ENCODE data around the gene BEST1. TPM values are rescaled to one million over a fixed set of nuclear protein-coding genes. Genes with fewer than 3 reads are reported as not detected.

Gene BEST1
- total RNA-seq, 1 experiment from 2014 or later, result 0.17 TPM

- no peak overlapping the region for H3K27ac Mint-ChIP-seq
- ATAC-seq, result no peak
- no peak overlapping the region for H3K4me3 Mint-ChIP-seq
- no peak for TF ChIP-seq NFYB (CRISPR knock-in tag; conservative IDR thresholded peaks at IDR 0.05; ENCODE audit: low read depth)
- TF ChIP-seq, protein P1, sequence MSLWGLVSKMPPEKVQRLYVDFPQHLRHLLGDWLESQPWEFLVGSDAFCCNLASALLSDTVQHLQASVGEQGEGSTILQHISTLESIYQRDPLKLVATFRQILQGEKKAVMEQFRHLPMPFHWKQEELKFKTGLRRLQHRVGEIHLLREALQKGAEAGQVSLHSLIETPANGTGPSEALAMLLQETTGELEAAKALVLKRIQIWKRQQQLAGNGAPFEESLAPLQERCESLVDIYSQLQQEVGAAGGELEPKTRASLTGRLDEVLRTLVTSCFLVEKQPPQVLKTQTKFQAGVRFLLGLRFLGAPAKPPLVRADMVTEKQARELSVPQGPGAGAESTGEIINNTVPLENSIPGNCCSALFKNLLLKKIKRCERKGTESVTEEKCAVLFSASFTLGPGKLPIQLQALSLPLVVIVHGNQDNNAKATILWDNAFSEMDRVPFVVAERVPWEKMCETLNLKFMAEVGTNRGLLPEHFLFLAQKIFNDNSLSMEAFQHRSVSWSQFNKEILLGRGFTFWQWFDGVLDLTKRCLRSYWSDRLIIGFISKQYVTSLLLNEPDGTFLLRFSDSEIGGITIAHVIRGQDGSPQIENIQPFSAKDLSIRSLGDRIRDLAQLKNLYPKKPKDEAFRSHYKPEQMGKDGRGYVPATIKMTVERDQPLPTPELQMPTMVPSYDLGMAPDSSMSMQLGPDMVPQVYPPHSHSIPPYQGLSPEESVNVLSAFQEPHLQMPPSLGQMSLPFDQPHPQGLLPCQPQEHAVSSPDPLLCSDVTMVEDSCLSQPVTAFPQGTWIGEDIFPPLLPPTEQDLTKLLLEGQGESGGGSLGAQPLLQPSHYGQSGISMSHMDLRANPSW (CRISPR knock-in tag; conservative IDR thresholded peaks at IDR 0.05; ENCODE audit: low read depth), result no peak
- TF ChIP-seq GTF2I (CRISPR knock-in tag; conservative IDR thresholded peaks at IDR 0.05), result no peak
- no peak for TF ChIP-seq USF2 (CRISPR knock-in tag; IDR thresholded peaks at IDR 0.05)
- TF ChIP-seq ATF1 (CRISPR knock-in tag; IDR thresholded peaks at IDR 0.05), result no peak
- TF ChIP-seq, protein P2, sequence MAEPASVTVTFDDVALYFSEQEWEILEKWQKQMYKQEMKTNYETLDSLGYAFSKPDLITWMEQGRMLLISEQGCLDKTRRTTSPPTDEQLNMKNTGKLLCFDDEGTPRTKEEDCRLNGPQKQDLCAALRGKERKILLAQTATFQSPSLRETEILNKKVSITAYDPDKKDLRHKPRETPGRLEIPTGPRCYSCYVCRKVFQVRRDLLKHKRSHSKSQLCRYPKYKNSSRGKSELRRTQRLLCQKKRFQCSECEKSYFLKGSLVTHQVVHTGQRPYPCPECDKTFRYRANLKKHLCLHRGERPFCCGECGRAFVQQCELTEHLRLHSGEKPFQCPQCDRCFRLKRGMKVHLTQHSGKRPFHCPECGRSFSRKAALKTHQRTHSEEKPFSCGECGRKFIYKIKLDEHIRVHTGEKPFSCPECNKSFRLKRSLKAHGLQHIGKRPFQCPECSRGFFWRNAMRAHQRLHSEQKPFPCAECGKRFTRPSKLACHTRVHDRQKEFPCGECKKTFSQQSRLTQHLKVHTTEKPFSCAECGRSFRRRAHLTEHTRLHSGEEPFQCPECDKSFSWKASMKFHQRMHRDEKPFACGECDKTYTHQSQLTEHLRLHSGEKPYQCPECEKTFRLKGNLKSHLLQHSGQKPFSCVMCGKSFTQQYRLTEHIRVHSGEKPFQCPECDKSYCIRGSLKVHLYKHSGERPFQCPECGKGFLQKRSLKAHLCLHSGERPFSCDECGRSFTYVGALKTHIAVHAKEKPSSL (CRISPR knock-in tag; conservative IDR thresholded peaks at IDR 0.05), result no peak
- no peak for TF ChIP-seq ELF4 (CRISPR knock-in tag; IDR thresholded peaks at IDR 0.05; ENCODE audit: low read depth)
- TF ChIP-seq IRF1 (CRISPR knock-in tag; IDR thresholded peaks at IDR 0.05), result no peak
- POLR2A ChIA-PET, result interaction anchor here (2.4 to 2.9 kb wide), 2 partner anchors 16 to 43 kb away, joined by 9 to 11 read pairs; partner anchors contain the start of gene BEST1
- H3K9me3 Mint-ChIP-seq, result no peaks in the 10 kb centered on the region
- H3K4me1 Mint-ChIP-seq, result peaks cover 30% of the 10 kb centered on the region
- no peak for DNase-seq (ENCODE audit: low spot score)
- no peaks in the 10 kb centered on the region for H3K27me3 Mint-ChIP-seq (ENCODE audit: low read depth)
- no peaks in the 10 kb centered on the region for H3K36me3 Mint-ChIP-seq
- CTCF ChIA-PET, result interaction anchor here (1.2 to 6.2 kb wide), 8 partner anchors 9 to 201 kb away, joined by 4 to 99 read pairs (median 16); partner anchors contain the start of gene RAB3IL1
These were observed 42.9 kb upstream of the BEST1 start for GRCh38 chr11:61907282-61907681.

DNA sequence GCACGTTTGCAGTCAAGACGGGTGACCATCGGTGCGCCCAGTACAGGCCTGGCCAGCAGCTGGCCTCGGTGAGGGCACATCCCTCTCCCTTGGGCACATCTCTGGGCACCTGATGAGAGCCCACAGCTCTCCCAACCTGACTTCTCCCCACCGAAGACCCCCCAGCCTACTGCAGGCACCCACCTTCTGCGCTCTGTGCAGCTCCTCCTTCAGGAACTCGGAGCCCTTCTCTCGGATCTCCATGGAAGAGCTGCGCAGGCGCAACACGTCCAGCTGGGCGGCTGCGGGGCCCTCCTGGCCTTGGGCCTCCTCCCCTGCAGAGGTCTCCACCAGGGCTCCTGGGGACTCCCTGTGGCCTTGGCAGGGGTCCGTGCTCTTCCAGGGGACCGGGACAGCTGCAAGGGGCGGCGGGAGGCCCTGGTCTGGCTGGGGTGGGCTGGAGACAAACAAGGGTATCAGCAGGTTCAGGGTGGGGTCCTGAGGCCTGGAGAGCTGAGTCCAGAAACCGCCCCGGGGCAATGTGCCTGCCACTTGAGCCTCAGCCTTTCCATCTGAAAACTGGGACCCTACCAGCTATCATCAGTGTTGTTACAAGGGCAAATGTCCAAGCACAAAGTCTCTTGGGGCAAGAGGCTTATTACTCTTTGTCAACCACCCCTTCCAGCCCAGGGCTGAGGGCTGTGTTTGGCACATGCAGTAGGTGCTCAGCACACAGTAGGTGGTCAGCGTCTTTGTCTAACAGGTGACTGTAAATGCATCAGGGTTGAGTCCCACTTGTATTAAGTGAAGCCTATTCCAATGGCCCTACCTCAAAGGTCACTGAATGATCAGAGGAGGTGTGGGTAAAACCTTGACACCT, 42.1 kb upstream of the BEST1 start:
- Mint-ChIP-seq H3K4me1 (peaks cover 27% of the 10 kb centered on the region), H3K36me3 (no peaks in the 10 kb centered on the region), H3K27me3 (ENCODE audit: low read depth) (no peaks in the 10 kb centered on the region; the same call in 1 of the 2 replicates), H3K4me3 (no peak overlapping the region), H3K27ac (no peak overlapping the region), H3K9me3 (no peaks in the 10 kb centered on the region)
- no peak for DNase-seq (ENCODE audit: low spot score)
- ChIA-PET POLR2A (interaction anchor here (0.7 to 2.9 kb wide), 4 partner anchors 10 to 1095 kb away, joined by 3 to 11 read pairs (median 7); partner anchors contain the start of genes BEST1 and RAB3IL1), CTCF (interaction anchor here (0.9 to 6.2 kb wide), 10 partner anchors 9 to 200 kb away, joined by 3 to 99 read pairs (median 10); partner anchors contain the start of gene RAB3IL1)
- no peak for ATAC-seq
- TF ChIP-seq TP53 (CRISPR knock-in tag; IDR thresholded peaks at IDR 0.05) (no peak), ZNF121 (CRISPR knock-in tag; IDR thresholded peaks at IDR 0.05) (no peak), NFE2L1 (CRISPR knock-in tag; IDR thresholded peaks at IDR 0.05) (no peak), USF2 (CRISPR knock-in tag; IDR thresholded peaks at IDR 0.05) (no peak), RELA (CRISPR knock-in tag; IDR thresholded peaks at IDR 0.05; ENCODE audit: borderline replicate concordance) (no peak), JAZF1 (CRISPR knock-in tag; IDR thresholded peaks at IDR 0.05) (no peak), CDX4 (CRISPR knock-in tag; IDR thresholded peaks at IDR 0.05; ENCODE audit: borderline replicate concordance) (no peak), ZNF232 (CRISPR knock-in tag; IDR thresholded peaks at IDR 0.05) (no peak)
- TF ChIP-seq, protein P3, sequence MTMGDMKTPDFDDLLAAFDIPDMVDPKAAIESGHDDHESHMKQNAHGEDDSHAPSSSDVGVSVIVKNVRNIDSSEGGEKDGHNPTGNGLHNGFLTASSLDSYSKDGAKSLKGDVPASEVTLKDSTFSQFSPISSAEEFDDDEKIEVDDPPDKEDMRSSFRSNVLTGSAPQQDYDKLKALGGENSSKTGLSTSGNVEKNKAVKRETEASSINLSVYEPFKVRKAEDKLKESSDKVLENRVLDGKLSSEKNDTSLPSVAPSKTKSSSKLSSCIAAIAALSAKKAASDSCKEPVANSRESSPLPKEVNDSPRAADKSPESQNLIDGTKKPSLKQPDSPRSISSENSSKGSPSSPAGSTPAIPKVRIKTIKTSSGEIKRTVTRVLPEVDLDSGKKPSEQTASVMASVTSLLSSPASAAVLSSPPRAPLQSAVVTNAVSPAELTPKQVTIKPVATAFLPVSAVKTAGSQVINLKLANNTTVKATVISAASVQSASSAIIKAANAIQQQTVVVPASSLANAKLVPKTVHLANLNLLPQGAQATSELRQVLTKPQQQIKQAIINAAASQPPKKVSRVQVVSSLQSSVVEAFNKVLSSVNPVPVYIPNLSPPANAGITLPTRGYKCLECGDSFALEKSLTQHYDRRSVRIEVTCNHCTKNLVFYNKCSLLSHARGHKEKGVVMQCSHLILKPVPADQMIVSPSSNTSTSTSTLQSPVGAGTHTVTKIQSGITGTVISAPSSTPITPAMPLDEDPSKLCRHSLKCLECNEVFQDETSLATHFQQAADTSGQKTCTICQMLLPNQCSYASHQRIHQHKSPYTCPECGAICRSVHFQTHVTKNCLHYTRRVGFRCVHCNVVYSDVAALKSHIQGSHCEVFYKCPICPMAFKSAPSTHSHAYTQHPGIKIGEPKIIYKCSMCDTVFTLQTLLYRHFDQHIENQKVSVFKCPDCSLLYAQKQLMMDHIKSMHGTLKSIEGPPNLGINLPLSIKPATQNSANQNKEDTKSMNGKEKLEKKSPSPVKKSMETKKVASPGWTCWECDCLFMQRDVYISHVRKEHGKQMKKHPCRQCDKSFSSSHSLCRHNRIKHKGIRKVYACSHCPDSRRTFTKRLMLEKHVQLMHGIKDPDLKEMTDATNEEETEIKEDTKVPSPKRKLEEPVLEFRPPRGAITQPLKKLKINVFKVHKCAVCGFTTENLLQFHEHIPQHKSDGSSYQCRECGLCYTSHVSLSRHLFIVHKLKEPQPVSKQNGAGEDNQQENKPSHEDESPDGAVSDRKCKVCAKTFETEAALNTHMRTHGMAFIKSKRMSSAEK (CRISPR knock-in tag; IDR thresholded peaks at IDR 0.05; ENCODE audit: borderline replicate concordance), result no peak
- TF ChIP-seq, protein P4, sequence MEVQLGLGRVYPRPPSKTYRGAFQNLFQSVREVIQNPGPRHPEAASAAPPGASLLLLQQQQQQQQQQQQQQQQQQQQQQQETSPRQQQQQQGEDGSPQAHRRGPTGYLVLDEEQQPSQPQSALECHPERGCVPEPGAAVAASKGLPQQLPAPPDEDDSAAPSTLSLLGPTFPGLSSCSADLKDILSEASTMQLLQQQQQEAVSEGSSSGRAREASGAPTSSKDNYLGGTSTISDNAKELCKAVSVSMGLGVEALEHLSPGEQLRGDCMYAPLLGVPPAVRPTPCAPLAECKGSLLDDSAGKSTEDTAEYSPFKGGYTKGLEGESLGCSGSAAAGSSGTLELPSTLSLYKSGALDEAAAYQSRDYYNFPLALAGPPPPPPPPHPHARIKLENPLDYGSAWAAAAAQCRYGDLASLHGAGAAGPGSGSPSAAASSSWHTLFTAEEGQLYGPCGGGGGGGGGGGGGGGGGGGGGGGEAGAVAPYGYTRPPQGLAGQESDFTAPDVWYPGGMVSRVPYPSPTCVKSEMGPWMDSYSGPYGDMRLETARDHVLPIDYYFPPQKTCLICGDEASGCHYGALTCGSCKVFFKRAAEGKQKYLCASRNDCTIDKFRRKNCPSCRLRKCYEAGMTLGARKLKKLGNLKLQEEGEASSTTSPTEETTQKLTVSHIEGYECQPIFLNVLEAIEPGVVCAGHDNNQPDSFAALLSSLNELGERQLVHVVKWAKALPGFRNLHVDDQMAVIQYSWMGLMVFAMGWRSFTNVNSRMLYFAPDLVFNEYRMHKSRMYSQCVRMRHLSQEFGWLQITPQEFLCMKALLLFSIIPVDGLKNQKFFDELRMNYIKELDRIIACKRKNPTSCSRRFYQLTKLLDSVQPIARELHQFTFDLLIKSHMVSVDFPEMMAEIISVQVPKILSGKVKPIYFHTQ (CRISPR knock-in tag; IDR thresholded peaks at IDR 0.05), result no peak

Measured in WTC11 (cell line).